ENCODE measurements around the gene CNGB1. TPM values are rescaled to one million over a fixed set of nuclear protein-coding genes. Genes with fewer than 3 reads are reported as not detected.

CNGB1 gene
- total RNA-seq, 1 donor from 2014 or later, result 0.91 TPM

- Mint-ChIP-seq H3K36me3 (ENCODE audit: unreplicated experiment) (no peaks in the 10 kb centered on the region), H3K9me3 (ENCODE audit: unreplicated experiment) (no peaks in the 10 kb centered on the region), H3K4me3 (ENCODE audit: unreplicated experiment) (no peak overlapping the region), H3K4me1 (ENCODE audit: low read depth, unreplicated experiment) (peaks cover 4% of the 10 kb centered on the region), H3K27ac (ENCODE audit: unreplicated experiment) (no peak overlapping the region), H3K27me3 (ENCODE audit: unreplicated experiment) (peaks cover 2% of the 10 kb centered on the region)
- no peak for DNase-seq
- TF ChIP-seq, protein P1, sequence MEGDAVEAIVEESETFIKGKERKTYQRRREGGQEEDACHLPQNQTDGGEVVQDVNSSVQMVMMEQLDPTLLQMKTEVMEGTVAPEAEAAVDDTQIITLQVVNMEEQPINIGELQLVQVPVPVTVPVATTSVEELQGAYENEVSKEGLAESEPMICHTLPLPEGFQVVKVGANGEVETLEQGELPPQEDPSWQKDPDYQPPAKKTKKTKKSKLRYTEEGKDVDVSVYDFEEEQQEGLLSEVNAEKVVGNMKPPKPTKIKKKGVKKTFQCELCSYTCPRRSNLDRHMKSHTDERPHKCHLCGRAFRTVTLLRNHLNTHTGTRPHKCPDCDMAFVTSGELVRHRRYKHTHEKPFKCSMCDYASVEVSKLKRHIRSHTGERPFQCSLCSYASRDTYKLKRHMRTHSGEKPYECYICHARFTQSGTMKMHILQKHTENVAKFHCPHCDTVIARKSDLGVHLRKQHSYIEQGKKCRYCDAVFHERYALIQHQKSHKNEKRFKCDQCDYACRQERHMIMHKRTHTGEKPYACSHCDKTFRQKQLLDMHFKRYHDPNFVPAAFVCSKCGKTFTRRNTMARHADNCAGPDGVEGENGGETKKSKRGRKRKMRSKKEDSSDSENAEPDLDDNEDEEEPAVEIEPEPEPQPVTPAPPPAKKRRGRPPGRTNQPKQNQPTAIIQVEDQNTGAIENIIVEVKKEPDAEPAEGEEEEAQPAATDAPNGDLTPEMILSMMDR (IDR thresholded peaks at IDR 0.05; ENCODE audit: partially characterized antibody, unreplicated experiment), result no peak
Observed at GRCh38 chr16:57892447-57893096, 78.4 kb downstream of the CNGB1 start.

GRCh38 chr16:57892041-57892440 lies 78.9 kb downstream of the CNGB1 start:
- Mint-ChIP-seq H3K4me3 (ENCODE audit: unreplicated experiment) (no peak overlapping the region), H3K27me3 (ENCODE audit: unreplicated experiment) (peaks cover 3% of the 10 kb centered on the region), H3K27ac (ENCODE audit: unreplicated experiment) (no peak overlapping the region), H3K4me1 (ENCODE audit: low read depth, unreplicated experiment) (peaks cover 4% of the 10 kb centered on the region), H3K9me3 (ENCODE audit: unreplicated experiment) (no peaks in the 10 kb centered on the region), H3K36me3 (ENCODE audit: unreplicated experiment) (no peaks in the 10 kb centered on the region)
- no peak for DNase-seq
- TF ChIP-seq, protein P1 (IDR thresholded peaks at IDR 0.05; ENCODE audit: partially characterized antibody, unreplicated experiment), result no peak

- H3K4me1 Mint-ChIP-seq (ENCODE audit: low read depth, unreplicated experiment), result peaks cover 4% of the 10 kb centered on the region
- H3K27ac Mint-ChIP-seq (ENCODE audit: unreplicated experiment), result no peak overlapping the region
- H3K4me3 Mint-ChIP-seq (ENCODE audit: unreplicated experiment), result no peak overlapping the region
- TF ChIP-seq, protein P1 (IDR thresholded peaks at IDR 0.05; ENCODE audit: partially characterized antibody, unreplicated experiment), result no peak
- H3K36me3 Mint-ChIP-seq (ENCODE audit: unreplicated experiment), result no peaks in the 10 kb centered on the region
- no peak for DNase-seq
- peaks cover 5% of the 10 kb centered on the region for H3K27me3 Mint-ChIP-seq (ENCODE audit: unreplicated experiment)
- peaks cover 2% of the 10 kb centered on the region for H3K9me3 Mint-ChIP-seq (ENCODE audit: unreplicated experiment)
Observed at GRCh38 chr16:57890752-57891111, 80.2 kb downstream of the CNGB1 start.

- Mint-ChIP-seq H3K4me3 (ENCODE audit: unreplicated experiment) (no peak overlapping the region), H3K36me3 (ENCODE audit: unreplicated experiment) (no peaks in the 10 kb centered on the region), H3K4me1 (ENCODE audit: low read depth, unreplicated experiment) (peaks cover 4% of the 10 kb centered on the region), H3K27me3 (ENCODE audit: unreplicated experiment) (peaks cover 5% of the 10 kb centered on the region), H3K27ac (ENCODE audit: unreplicated experiment) (no peak overlapping the region), H3K9me3 (ENCODE audit: unreplicated experiment) (peaks cover 2% of the 10 kb centered on the region)
- TF ChIP-seq, protein P1 (IDR thresholded peaks at IDR 0.05; ENCODE audit: partially characterized antibody, unreplicated experiment), result no peak
- no peak for DNase-seq
Observed at GRCh38 chr16:57889960-57890751, 80.8 kb downstream of the CNGB1 start.

GRCh38 chr16:57889522-57889921 lies 81.4 kb downstream of the CNGB1 start:
- no peaks in the 10 kb centered on the region for H3K36me3 Mint-ChIP-seq (ENCODE audit: unreplicated experiment)
- H3K27ac Mint-ChIP-seq (ENCODE audit: unreplicated experiment), result no peak overlapping the region
- H3K27me3 Mint-ChIP-seq (ENCODE audit: unreplicated experiment), result peaks cover 7% of the 10 kb centered on the region
- peaks cover 5% of the 10 kb centered on the region for H3K4me1 Mint-ChIP-seq (ENCODE audit: low read depth, unreplicated experiment)
- H3K4me3 Mint-ChIP-seq (ENCODE audit: unreplicated experiment), result no peak overlapping the region
- DNase-seq, result no peak
- peaks cover 2% of the 10 kb centered on the region for H3K9me3 Mint-ChIP-seq (ENCODE audit: unreplicated experiment)
- TF ChIP-seq, protein P1 (IDR thresholded peaks at IDR 0.05; ENCODE audit: partially characterized antibody, unreplicated experiment), result no peak

Data from glutamatergic neuron (in vitro differentiated cells).